ENCODE results near the gene TMA7B.

DNA sequence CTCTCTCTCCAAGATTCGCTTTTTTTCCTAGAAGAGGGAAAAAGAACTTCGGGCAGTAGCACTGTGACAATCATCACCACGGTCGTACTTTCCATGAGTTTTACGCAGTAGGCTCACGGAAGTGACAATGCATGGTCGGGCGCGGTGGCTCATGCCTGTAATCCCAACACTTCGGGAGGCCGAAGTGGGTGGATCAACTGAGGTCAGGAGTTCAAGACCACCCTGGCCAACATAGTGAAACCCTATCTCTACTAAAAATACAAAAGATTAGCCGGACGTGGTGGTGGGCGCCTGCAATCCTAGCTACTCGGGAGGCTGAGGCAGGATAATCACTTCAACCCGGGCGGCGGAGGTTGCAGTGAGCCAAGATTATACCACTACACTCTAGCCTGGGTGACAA lies 35.9 kb upstream of the TMA7B start:
- TF ChIP-seq SIX5 (IDR thresholded peaks at IDR 0.05; ENCODE audit: low read depth, low read length, severe bottlenecking) (no peak), POLR2AphosphoS5 (IDR thresholded peaks at IDR 0.05; ENCODE audit: low read length) (no peak), TARDBP (IDR thresholded peaks at IDR 0.05; ENCODE audit: borderline replicate concordance) (no peak), EZH2 (IDR thresholded peaks at IDR 0.05; ENCODE audit: borderline replicate concordance, control insufficient read depth, low read depth, low read length) (no peak)
- TF ChIP-seq, protein P1, sequence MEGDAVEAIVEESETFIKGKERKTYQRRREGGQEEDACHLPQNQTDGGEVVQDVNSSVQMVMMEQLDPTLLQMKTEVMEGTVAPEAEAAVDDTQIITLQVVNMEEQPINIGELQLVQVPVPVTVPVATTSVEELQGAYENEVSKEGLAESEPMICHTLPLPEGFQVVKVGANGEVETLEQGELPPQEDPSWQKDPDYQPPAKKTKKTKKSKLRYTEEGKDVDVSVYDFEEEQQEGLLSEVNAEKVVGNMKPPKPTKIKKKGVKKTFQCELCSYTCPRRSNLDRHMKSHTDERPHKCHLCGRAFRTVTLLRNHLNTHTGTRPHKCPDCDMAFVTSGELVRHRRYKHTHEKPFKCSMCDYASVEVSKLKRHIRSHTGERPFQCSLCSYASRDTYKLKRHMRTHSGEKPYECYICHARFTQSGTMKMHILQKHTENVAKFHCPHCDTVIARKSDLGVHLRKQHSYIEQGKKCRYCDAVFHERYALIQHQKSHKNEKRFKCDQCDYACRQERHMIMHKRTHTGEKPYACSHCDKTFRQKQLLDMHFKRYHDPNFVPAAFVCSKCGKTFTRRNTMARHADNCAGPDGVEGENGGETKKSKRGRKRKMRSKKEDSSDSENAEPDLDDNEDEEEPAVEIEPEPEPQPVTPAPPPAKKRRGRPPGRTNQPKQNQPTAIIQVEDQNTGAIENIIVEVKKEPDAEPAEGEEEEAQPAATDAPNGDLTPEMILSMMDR (IDR thresholded peaks at IDR 0.05 in 2 of 3, conservative IDR thresholded peaks at IDR 0.05 in 1 of 3; ENCODE audit: control insufficient read depth in 2 of 3, extremely low read depth in 1 of 3, insufficient read depth in 1 of 3, low read depth in 3 of 3, low read length in 3 of 3): no peak

Measured in GM12878 (cell line).